NB4 (cell line): ENCODE results near the gene TBC1D4.
"Not testable (repeated sequence)": the region's sequence is repeated elsewhere in the genome, so short reads cannot be mapped to it uniquely, and the experiment has no call there.

Source experiments
- DNase-seq: peaks from one replicate; pipeline ENCODE4 v3.0.0; 2010; ENCODE audit warnings: low read depth
- H3K4me3 ChIP-seq: one replicate; pipeline ENCODE4 v1.5.1; 2011; ENCODE audit warnings: mild to moderate bottlenecking, low read depth, low read length, moderate library complexity
- CTCF ChIP-seq: IDR thresholded peaks from one replicate; pipeline ENCODE4 v1.5.1; 2012; ENCODE audit warnings: low read depth, low read length
- MAX ChIP-seq: IDR thresholded peaks from 2 replicates; pipeline ENCODE4 v1.6.1; 2011; ENCODE audit warnings: low read depth, low read length
- MYC ChIP-seq: IDR thresholded peaks from 2 replicates; pipeline ENCODE4 v1.6.1; 2011; ENCODE audit warnings: low read depth, low read length
- POLR2A ChIP-seq: IDR thresholded peaks from 2 replicates; pipeline ENCODE4 v1.6.1; 2011; ENCODE audit warnings: mild to moderate bottlenecking; ENCODE audit not compliant: insufficient read length; ENCODE audit errors: extremely low read depth

Gene TBC1D4

GRCh38 chr13:75307370-75307949, 174.5 kb downstream of the TBC1D4 start:
- no peak for DNase-seq
- no peak for TF ChIP-seq CTCF
- TF ChIP-seq POLR2A, result no peak
- no peak for TF ChIP-seq MYC
- TF ChIP-seq MAX, result no peak
- H3K4me3 ChIP-seq, result no peak overlapping the region

GRCh38 chr13:75306967-75307366, 175.0 kb downstream of the TBC1D4 start:
- DNase-seq, H3K4me3 ChIP-seq: not testable (repeated sequence)

- no peak for DNase-seq
- no peak overlapping the region for H3K4me3 ChIP-seq
- TF ChIP-seq MAX (no peak), MYC (no peak), POLR2A (no peak), CTCF (no peak)
Observed at GRCh38 chr13:75305059-75305458, 176.9 kb downstream of the TBC1D4 start.

- no peak for DNase-seq
- TF ChIP-seq POLR2A (no peak), MAX (no peak)
- H3K4me3 ChIP-seq, result no peak overlapping the region
Observed at GRCh38 chr13:75303263-75303662, 178.7 kb downstream of the TBC1D4 start.

GRCh38 chr13:75302071-75302698, 179.8 kb downstream of the TBC1D4 start:
- DNase-seq, result no peak
- TF ChIP-seq CTCF (no peak), MAX (no peak), POLR2A (no peak), MYC (no peak)
- H3K4me3 ChIP-seq, result no peak overlapping the region

- DNase-seq, result no peak
- no peak for TF ChIP-seq CTCF
- no peak for TF ChIP-seq MAX
- H3K4me3 ChIP-seq, result no peak overlapping the region
Observed at GRCh38 chr13:75299913-75300862, 181.8 kb downstream of the TBC1D4 start.
